Hematopoietic multipotent progenitor cell treated with erythropoietin and hydrocortisone succinate and interleukin-3 and kit ligand, for 15 days (in vitro differentiated cells): ENCODE results near the gene SCGB1C2.
"Not testable (repeated sequence)": the region's sequence is repeated elsewhere in the genome, so short reads cannot be mapped to it uniquely, and the experiment has no call there.

Experiments used
- DNase-seq: peaks from one replicate; pipeline ENCODE4 v3.0.0-alpha.2; 2015; ENCODE audit warnings: low spot score

The SCGB1C2 gene

GRCh38 chr17:149231-149630, 11.9 kb downstream of the SCGB1C2 start:
- no peak for DNase-seq

DNA sequence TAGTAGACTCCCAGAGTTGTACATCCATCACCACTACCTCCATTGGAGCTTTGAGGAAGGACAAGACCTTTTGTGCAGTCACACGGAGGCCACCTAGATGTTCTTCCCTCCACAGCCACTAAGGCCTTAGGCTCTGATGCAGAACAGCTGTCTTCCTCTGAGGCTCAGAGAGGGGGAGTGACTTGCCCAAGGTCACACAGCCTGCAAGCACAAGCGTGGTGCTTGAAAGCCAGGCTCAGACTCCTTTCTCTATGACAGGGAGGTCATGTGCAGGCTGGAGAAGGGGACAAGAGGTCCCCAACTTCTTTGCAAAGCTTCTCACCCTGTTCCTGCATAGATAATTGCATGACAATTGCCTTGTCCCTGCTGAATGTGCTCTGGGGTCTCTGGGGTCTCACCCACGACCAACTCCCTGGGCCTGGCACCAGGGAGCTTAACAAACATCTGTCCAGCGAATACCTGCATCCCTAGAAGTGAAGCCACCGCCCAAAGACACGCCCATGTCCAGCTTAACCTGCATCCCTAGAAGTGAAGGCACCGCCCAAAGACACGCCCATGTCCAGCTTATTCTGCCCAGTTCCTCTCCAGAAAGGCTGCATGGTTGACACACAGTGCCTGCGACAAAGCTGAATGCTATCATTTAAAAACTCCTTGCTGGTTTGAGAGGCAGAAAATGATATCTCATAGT, 12.7 kb downstream of the SCGB1C2 start:
- DNase-seq: no peak

- DNase-seq: no peak
Measured at GRCh38 chr17:151004-151403, 13.6 kb downstream of the SCGB1C2 start.

- DNase-seq: no peak
Measured at GRCh38 chr17:151886-152859, 14.8 kb downstream of the SCGB1C2 start.

- no peak for DNase-seq
Measured at GRCh38 chr17:152860-153420, 15.6 kb downstream of the SCGB1C2 start.

GRCh38 chr17:153851-154250, 16.5 kb downstream of the SCGB1C2 start:
- no peak for DNase-seq

DNA sequence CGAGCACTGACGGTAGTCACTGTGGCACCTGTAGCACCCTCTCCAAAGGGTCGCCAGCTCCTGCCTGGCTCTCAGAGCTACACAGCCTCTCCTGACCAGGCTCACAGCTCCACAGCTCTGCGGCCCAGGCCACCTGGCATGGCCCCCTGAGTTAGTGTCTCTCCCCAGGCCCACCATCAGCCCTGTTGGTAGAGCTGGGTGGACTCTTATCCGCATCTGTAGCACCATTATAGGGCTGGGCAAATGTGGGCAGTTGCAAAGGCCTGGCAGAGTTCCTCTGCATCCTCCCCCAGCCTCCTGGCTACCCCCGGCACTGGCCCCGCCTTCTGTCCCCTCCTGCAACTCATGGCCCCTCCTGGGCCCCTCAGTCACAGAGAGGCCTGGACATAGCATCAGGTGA, 18.2 kb downstream of the SCGB1C2 start:
- no peak for DNase-seq

DNA sequence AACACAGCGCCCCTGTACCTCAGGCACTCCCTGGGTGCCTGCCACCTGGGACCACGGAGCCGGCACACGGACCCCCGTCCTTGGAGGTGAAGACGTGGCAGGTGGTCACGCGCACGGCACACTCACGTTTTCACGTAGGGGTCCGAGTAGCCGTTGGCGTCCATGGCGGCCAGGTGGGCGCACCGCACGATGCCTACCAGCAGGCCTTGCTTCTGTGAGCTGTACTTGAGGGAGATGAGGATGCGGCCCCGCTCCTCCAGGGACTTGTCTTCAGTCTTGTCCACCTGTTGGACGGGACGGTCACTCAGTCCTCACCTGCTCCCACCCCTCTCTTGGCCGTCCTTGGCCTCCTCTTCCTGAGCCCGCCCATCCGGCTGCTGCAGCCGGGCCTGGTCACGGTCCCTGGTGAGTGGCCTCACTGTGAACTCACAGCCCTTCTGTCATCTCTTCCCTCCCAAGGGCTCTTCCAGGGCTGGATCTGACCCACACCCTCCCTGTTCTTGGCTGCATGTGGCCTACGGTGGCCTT, 18.8 kb downstream of the SCGB1C2 start:
- DNase-seq: no peak

GRCh38 chr17:156946-157345, 19.6 kb downstream of the SCGB1C2 start:
- DNase-seq: no peak

DNA sequence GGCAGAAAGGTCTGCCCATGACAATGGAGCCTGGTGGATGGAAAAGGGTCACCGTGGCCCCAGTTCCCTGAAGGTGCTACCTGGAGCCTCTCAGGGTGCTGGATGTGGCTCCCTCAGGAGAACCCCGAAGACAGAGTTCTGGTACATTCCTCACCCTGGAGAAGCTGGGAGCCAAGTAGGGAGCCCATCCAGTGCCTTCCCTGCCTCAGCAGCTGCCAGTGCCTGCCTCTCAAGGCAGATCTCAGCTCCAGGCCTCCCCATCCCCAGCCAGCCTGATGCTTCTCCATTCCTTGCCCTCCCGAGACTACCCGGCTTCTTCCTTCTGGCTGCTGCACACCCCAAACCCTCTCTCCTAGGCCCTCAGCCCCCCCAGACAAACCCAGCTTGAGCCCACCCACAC, 20.5 kb downstream of the SCGB1C2 start:
- no peak for DNase-seq

- no peak for DNase-seq
Measured at GRCh38 chr17:158379-158778, 21.0 kb downstream of the SCGB1C2 start.

GRCh38 chr17:159609-160008, 22.2 kb downstream of the SCGB1C2 start:
- no peak for DNase-seq

- DNase-seq: no peak
Measured at GRCh38 chr17:160336-160735, 23.0 kb downstream of the SCGB1C2 start.

GRCh38 chr17:161481-161880, 24.1 kb downstream of the SCGB1C2 start:
- DNase-seq: no peak

DNA sequence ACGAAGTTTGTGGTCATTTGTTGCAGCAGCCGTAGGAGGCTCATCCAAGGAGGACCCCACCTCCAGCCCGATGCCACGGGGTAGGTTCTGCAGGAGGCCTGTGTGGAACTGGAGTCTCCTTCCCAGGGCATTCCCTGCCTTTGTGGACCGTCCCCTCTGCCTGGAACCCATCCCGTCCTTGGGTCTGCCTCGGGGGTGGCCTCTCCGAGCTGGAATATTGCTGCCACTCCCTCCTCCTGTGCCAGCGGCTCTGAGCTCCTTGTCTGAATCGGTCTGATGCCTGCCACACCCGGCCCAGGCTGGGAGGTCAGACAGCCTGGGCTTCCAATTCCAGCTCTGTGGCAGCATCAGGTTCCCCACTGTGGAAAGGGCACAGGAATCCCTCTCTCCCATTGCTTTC, 25.3 kb downstream of the SCGB1C2 start:
- no peak for DNase-seq

- no peak for DNase-seq
Measured at GRCh38 chr17:163514-164098, 26.2 kb downstream of the SCGB1C2 start.

DNA sequence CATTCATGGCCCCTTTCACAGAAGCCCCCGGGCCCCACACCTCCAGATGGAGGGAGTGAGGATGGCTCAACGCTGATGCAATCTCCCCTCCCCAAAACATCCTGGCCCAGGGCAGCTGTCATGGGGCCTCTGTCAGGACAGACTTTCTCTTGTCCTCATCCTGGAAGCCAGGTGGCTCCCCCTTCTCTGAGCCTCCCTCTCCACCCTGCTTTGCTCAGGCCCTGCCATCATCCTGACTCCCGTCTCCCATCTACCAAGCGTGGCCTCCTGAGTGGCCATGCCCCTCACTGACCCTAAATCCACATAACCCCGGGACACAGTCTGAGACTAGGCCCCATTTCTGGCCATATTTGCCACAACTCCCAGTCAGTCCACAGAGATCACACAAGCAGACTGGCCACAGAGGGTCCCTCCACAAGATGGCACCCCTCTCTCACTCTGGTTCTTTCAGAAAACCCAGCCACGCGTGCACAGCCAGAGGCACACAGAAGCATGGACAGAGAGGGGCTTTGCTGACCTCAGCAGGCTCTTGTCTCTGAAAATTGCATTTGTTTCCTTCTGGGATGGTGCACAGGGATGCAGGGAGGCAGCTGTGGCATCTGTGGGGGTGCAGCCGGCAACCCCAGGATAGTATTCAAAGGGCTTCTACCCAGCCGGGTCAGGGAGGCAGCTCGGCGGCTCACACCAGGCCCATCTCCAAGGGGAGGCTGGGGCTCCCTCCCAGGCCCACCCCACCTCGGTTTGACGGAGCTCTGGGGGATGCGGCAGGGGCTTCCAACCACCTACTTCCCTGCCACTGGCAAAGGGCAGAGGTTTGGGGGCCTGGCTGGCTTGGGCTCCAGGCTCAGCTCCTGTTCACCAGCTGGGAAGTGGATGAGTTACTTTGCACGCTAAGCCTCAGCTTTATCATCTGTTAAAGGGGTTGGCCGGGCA, 27.2 kb downstream of the SCGB1C2 start:
- no peak for DNase-seq

DNA sequence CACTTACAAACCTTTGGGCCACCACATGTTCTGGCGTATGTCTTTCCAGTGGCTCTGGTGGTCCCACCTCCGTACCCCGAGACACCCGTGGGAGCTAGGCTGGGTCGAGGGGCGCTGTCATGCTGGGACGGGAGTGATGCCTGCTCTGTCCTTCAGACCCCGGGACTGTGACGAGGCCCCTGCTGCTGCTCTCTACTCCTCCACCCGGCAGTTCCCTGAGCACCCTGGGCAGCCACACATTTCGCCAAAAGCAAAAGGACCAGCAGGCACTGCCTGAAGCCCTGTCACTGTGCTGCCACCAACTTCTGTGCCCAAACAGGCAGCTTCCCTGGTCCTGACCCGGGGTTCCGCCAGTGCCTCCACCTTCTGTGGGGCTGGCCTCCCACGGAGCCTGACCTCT, 28.6 kb downstream of the SCGB1C2 start:
- no peak for DNase-seq

GRCh38 chr17:168614-169013, 31.2 kb downstream of the SCGB1C2 start:
- DNase-seq: not testable (repeated sequence)

DNA sequence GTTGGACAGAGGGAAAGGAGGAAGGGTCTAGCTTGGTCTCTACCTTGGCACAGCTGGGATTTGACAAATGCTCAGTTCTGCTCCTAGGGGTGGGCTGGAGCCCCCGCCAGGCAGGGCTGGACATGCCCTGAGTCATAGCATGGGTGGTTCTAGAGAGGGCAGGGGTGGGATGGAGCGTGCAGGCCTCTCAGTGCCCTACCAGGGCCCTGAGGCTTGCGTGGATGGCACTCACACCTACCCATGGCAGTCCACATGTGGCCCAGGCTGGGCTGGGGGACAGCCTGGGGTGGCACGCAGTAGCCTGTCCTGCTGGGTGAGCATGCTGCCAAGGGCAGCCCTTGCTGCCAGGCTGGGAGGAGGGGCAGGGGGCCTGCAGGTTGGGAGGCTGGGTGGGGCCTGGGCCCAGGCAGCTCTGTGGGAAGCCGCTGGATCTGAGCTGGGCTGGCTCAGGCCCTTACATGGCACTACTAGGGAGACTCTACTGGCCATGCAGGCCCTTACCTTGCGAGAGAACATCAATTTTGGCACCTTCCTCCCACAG, 32.8 kb downstream of the SCGB1C2 start:
- DNase-seq: no peak

DNA sequence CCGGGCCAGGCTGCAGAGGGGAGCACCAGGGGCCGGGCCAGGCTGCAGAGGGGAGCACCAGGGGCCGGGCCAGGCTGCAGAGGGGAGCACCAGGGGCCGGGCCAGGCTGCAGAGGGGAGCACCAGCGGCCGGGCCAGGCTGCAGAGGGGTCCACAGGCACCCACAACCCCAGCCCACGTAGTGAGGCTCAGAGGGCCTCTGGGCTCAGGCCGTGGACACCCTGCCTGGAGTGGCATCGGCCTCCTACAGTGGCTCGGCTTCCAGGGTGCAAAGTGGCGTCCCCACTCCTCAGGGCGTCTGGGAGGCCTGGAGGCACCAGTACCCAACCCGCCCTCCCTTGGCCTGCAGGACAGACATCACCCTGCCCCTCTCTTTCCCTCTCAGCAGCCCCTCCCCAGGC, 34.5 kb downstream of the SCGB1C2 start:
- no peak for DNase-seq
